GM19043 (cell line): ENCODE data around the gene CYS1.
"Not testable (repeated sequence)": the region's sequence is repeated elsewhere in the genome, so short reads cannot be mapped to it uniquely, and the experiment has no call there.

Source experiments
- ATAC-seq: cut with Tn5 transposase; IDR thresholded peaks from one replicate; pipeline ENCODE4 v1.9.1; 2021; ENCODE audit warnings: low read depth; ENCODE audit not compliant: unreplicated experiment

The CYS1 gene

GRCh38 chr2:10094271-10094814, 14.1 kb upstream of the CYS1 start:
- ATAC-seq, result no peak

GRCh38 chr2:10091889-10092244, 11.7 kb upstream of the CYS1 start:
- ATAC-seq, result not testable (repeated sequence)

- no peak for ATAC-seq
Measured at GRCh38 chr2:10091182-10091888, 11.1 kb upstream of the CYS1 start.

GRCh38 chr2:10089565-10090190, 9.5 kb upstream of the CYS1 start:
- peak; percentile 59 for ATAC-seq

GRCh38 chr2:10087360-10087759, 7.1 kb upstream of the CYS1 start:
- ATAC-seq, result no peak

- ATAC-seq, result no peak
Measured at GRCh38 chr2:10086950-10087349, 6.7 kb upstream of the CYS1 start.

GRCh38 chr2:10085668-10086059, 5.5 kb upstream of the CYS1 start:
- no peak for ATAC-seq

GRCh38 chr2:10085043-10085667, 4.9 kb upstream of the CYS1 start:
- ATAC-seq, result no peak

- peak; percentile 0 for ATAC-seq
Measured at GRCh38 chr2:10084223-10084865, 4.1 kb upstream of the CYS1 start.

GRCh38 chr2:10083692-10084211, 3.5 kb upstream of the CYS1 start:
- peak; percentile 38 for ATAC-seq

GRCh38 chr2:10083046-10083445, 2.8 kb upstream of the CYS1 start:
- no peak for ATAC-seq

GRCh38 chr2:10080536-10081304, 509 bp upstream of the CYS1 start:
- ATAC-seq, result no peak

- no peak for ATAC-seq
Measured at GRCh38 chr2:10079266-10079869, 843 bp downstream of the CYS1 start.

GRCh38 chr2:10078704-10079265, 1.4 kb downstream of the CYS1 start:
- no peak for ATAC-seq

- no peak for ATAC-seq
Measured at GRCh38 chr2:10078001-10078400, 2.2 kb downstream of the CYS1 start.

GRCh38 chr2:10076988-10077527, 3.2 kb downstream of the CYS1 start:
- ATAC-seq, result no peak

- no peak for ATAC-seq
Measured at GRCh38 chr2:10076511-10076910, 3.7 kb downstream of the CYS1 start.

- no peak for ATAC-seq
Measured at GRCh38 chr2:10075571-10076209, 4.5 kb downstream of the CYS1 start.

GRCh38 chr2:10075101-10075500, 5.1 kb downstream of the CYS1 start:
- ATAC-seq, result no peak
